GM18520 (cell line): ENCODE measurements around the gene SIRPB1.
"Not testable (repeated sequence)": the region's sequence is repeated elsewhere in the genome, so short reads cannot be mapped to it uniquely, and the experiment has no call there.

Experiments used
- ATAC-seq: cut with Tn5 transposase; IDR thresholded peaks from one replicate; pipeline ENCODE4 v1.9.1; 2021; ENCODE audit not compliant: unreplicated experiment

SIRPB1 gene

DNA sequence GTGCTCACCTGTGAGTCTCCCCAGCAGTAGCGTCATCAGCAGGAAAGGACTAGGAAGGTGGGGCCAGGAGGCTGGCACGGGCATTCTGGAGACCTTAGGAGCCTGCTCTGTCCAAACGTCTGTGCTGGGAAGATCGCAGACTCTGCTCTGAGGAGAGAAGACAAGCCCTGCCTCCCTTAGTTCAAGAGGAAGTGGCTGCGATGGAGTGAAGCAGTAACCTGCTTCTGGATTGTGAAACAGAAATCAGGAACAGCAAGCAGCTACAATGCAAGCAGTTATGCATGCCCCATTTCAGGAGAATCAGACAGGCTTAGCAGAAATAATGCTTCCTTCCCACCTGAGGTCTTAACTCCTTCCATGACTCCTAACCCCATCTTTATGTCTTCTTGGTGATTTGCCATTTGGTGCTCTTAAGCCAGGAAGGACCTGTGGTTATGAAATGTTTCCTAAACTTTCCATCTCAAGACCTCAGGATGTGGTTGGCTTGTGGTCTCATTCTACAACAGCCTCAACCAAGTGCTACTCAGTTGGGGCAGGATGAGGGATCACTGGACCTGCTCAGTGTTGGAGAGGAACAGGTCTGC is at the start of gene SIRPB1:
Gene SIRPB1, minus strand, starts transcription at position 149 of the 584 bp plus-strand sequence. Its CDS starts 65 bp downstream, at position 84.
- ATAC-seq: no peak

DNA sequence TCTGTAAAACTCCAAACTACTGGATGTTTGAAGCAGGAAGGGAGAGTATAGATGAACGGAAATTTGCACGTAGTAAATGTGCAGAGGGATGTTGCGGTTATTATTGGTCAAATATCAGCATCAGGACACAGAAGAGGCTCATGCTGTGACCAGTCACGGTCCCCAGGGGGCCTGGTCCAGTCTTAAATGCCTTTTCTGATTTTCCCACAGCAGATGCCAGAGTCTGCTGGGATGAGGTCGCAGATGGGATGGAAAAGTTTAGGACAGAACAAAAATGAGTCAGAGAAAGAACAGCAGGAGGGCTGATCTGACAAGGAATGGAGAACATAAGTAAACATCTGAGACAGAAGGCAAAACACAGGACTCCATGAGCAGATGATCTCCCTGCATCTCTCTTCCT is 49.5 kb upstream of the SIRPB1 start:
- ATAC-seq: no peak

GRCh38 chr20:1667502-1668085 is 47.8 kb upstream of the SIRPB1 start:
- no peak for ATAC-seq

- ATAC-seq: no peak
These were observed 47.0 kb upstream of the SIRPB1 start for GRCh38 chr20:1666802-1667201.

DNA sequence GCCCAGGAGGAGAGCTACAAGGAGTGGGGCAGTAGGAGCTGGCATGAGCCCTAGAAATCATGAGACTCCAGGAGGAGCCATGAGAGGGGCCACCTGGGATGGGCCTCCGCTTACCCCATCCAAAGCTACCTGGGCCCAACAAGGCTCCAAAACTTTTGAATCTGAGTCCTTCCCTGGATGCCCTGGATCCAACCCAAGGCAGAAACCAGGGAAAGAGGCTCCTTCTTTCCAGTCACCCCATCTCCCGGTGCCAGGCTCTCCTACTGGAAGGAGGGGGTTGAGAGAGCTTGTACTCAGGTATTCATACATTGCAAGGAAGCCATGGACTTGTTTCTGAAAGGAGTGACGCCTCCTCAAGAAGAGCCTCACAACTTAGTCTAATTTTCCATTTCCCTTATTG is 45.5 kb upstream of the SIRPB1 start:
- ATAC-seq: no peak

GRCh38 chr20:1664911-1665310 is 45.1 kb upstream of the SIRPB1 start:
- no peak for ATAC-seq

DNA sequence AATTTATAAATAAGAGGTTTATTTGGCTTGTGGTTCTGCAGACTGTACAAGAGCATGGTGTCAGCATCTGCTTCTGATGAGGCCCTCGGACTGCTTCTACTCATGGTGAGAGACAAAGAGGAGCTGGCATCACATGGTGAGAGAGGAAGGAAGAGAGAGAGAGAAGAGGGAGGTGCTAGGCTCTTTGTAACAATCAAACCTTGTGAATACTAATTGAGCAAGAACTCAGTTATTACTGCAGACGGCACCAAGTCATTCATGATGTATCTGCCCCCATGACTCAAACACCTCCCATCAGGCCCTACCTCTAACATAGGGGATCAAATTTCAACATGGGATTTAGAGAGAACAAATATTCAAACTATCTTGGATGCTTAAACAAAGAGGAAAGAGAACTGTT is 44.1 kb upstream of the SIRPB1 start:
- no peak for ATAC-seq

DNA sequence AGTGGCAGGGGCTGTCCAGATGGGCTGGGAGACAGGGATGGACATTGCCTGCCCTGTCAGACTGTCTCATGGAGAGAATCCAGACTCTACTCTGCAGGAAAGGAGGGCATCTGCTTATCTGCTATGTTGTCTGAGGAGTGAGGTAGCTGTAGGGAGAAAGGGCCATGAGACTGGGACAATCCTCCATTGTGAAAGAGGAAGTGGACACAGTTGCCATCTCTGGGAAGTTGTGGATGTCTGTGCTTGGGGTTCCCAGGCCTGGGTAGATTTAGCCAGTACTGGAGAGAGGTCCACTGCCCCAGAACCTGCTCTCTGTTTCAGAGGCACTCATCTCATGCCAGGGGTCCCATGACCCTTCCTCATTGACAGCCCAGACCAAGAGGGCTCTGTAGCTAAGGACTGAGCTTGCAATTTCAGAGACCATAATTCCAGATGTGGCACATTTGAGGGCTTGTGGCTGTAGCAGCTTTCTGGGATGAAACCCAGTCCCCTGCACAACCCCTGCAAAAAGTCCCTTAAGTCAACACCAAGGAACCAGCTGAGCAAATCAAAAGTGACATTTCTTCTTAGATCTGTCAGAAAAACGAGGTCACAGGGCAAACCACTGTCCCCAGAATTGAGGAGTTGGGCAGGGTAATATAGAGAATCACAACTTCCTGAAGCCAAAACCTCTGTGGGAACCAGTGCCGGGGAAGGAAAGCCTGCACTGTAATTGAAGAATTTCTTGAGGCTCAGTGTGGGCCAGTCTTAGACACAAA is 41.9 kb upstream of the SIRPB1 start:
- ATAC-seq: no peak

DNA sequence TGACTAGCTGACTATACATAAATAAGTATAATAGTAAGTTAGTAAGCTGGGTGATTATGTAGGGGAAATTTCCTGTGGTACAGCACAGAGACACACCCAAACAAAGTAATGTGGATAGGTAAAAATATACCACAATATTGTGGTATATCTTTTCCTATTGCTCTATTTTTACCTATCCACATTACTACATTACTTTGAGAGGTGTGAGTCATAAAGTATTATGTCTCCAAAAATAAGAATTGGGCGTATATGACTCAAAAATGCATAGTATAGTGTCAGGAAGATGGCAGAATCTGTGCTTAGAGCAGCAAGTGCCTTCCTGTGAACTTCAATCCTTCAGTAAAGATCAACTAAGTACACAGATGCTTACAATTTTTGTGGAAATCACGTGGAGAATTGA is 40.4 kb upstream of the SIRPB1 start:
- no peak for ATAC-seq

- no peak for ATAC-seq
These were observed 37.9 kb upstream of the SIRPB1 start, which contains the start of gene SIRPG for GRCh38 chr20:1657556-1658334. Gene SIRPG (minus strand): TSS chr20:1657779. CDS start chr20:1657714, 65 bp downstream.

- ATAC-seq: no peak
These were observed 37.0 kb upstream of the SIRPB1 start for GRCh38 chr20:1656844-1657243.

- no peak for ATAC-seq
These were observed 35.2 kb upstream of the SIRPB1 start for GRCh38 chr20:1654996-1655395.

DNA sequence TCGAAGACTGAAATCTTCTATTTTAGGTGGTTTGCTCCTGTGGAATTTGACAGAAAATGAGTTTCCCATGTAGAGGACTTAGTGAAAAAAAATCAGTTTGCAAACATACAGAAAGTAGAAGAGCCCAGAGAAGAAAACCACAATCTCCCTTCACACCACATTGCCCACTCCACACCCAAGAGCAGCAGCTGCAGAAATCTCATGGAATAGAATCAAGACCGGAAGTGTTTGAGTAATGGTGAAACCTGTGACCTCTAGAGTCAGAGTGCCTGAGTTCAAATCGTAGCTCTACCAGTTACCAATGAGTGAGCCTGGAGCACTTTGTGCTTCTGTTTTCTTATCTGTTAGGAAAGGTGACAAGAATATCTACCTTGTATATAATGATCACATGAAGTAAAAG is 33.2 kb upstream of the SIRPB1 start:
- no peak for ATAC-seq

- no peak for ATAC-seq
These were observed 32.3 kb upstream of the SIRPB1 start for GRCh38 chr20:1652104-1652503.

GRCh38 chr20:1651268-1652058 is 31.7 kb upstream of the SIRPB1 start:
- no peak for ATAC-seq

GRCh38 chr20:1648101-1648500 is 28.3 kb upstream of the SIRPB1 start:
- ATAC-seq: no peak

GRCh38 chr20:1646975-1647431 is 27.2 kb upstream of the SIRPB1 start:
- ATAC-seq: no peak

DNA sequence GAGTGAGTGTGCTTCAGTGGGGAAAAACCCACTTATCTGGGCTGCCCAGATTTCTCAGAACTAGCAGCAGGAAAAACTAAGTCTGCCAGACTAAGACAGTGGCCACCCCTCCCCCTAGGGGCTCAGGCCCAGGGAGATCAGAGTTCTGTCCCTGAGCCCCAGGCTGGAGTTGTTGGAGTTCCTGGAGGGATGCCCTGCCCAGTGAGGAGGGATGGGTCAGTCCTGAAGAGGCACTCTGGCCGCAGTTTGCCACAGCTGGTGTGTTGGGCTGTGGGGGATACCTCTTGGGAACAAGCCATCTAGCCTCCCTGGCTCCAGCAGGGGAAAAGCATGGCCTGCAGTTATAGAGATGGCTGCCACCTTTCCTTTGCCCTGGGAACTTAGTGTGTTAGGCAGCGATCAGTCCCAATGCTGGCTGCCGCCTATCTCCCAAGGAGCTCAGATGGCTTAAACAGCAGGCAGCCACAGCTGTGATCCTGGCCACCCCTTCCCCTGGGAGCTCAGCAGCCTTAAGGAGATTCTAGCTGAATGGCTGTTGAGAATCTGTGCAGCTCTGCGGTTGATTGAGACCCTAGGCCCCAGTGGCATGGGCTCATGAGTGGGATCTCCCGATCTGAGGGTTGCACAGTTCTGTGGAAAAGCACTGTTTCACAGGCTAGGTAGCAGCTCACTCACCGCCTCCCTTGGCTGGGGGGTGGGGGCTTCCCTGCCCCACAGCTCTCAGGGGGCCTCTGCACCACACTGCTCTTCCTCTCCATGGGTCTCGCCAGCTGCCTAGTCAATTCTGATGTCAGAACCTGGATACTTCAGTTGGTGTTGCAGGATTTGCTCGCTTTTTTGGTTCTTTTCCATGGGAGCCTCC is 24.5 kb upstream of the SIRPB1 start:
- ATAC-seq: no peak

DNA sequence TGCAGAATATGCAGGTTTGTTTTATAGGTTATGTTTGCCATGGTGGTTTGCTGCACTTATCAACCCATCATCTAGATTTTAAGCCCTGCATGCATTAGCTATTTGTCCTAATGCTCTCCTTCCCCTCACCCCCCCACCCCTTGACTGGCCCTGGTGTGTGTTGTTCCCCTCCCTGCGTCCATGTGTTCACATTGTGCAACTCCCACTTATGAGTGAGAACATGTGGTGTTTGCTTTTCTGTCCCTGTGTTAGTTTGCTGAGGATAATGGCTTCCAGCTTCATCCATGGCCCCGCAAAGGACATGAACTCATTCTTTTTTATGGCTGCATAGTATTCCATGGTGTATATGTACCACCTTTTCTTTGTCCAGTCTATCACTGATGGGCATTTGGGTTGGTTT is 18.8 kb upstream of the SIRPB1 start:
- ATAC-seq: not testable (repeated sequence)

- ATAC-seq: no peak
These were observed 17.9 kb upstream of the SIRPB1 start for GRCh38 chr20:1637755-1638154.
